Liver (tissue), 9 donors: ENCODE measurements around the gene RFT1. TPM values are rescaled to one million over a fixed set of nuclear protein-coding genes. Genes with fewer than 3 reads are reported as not detected.

Experiments used
- DNase-seq: peaks from one replicate; pipeline ENCODE4 v3.0.0-alpha.2; 2017; ENCODE audit warnings: low spot score
- H3K27ac ChIP-seq, 2 donors: one replicate each; pipeline ENCODE4 v1.7.0; 2013; ENCODE audit warnings: inconsistent platforms in 2 of 2, low read length in 2 of 2, control low read depth in 1 of 2, low read depth in 1 of 2, mild to moderate bottlenecking in 1 of 2
- H3K27me3 ChIP-seq, 4 donors: one replicate each; pipeline versions ENCODE4 v1.6.1 to v1.7.0; 2013; ENCODE audit warnings: low read length in 3 of 4, inconsistent platforms in 1 of 4, mild to moderate bottlenecking in 1 of 4, moderate library complexity in 1 of 4; ENCODE audit not compliant: control insufficient read depth in 4 of 4, insufficient read depth in 4 of 4
- H3K36me3 ChIP-seq, 4 donors: one replicate each; pipeline versions ENCODE4 v1.6.1 to v1.7.0; 2013; ENCODE audit warnings: low read length in 3 of 4, mild to moderate bottlenecking in 3 of 4, low read depth in 1 of 4, moderate library complexity in 1 of 4; ENCODE audit not compliant: control insufficient read depth in 4 of 4, insufficient read depth in 3 of 4
- H3K4me1 ChIP-seq, 4 donors: one replicate each; pipeline versions ENCODE4 v1.6.1 to v1.7.0; 2013; ENCODE audit warnings: low read length in 3 of 4, mild to moderate bottlenecking in 3 of 4, moderate library complexity in 1 of 4; ENCODE audit not compliant: control insufficient read depth in 4 of 4, insufficient read depth in 4 of 4
- H3K4me3 ChIP-seq, 3 donors: one replicate each; pipeline versions ENCODE4 v1.6.1 to v1.7.0; 2013; ENCODE audit warnings: low read length in 3 of 3, control low read depth in 1 of 3, low read depth in 1 of 3, mild to moderate bottlenecking in 1 of 3
- H3K9ac ChIP-seq, 2 donors: one replicate each; pipeline ENCODE4 v1.7.0; 2013; ENCODE audit warnings: low read length in 2 of 2, mild to moderate bottlenecking in 2 of 2, moderate library complexity in 2 of 2, control low read depth in 1 of 2, low read depth in 1 of 2
- H3K9me3 ChIP-seq, 4 donors: one replicate each; pipeline versions ENCODE4 v1.6.1 to v1.7.0; 2013; ENCODE audit warnings: low read length in 3 of 4; ENCODE audit not compliant: control insufficient read depth in 4 of 4
- EGR1 ChIP-seq, 2 donors: IDR thresholded peaks; 2 replicates each; pipeline ENCODE4 v1.6.1; 2016 to 2018; ENCODE audit warnings: antibody characterized with exemption in 2 of 2, low read depth in 2 of 2
- FOXA1 ChIP-seq: IDR thresholded peaks from 2 replicates; pipeline ENCODE4 v1.6.1; 2016; ENCODE audit warnings: antibody characterized with exemption
- FOXA2 ChIP-seq: IDR thresholded peaks from 2 replicates; pipeline ENCODE4 v1.6.1; 2016; ENCODE audit warnings: antibody characterized with exemption
- GABPA ChIP-seq, 2 donors: IDR thresholded peaks in 1 of 2; conservative IDR thresholded peaks in 1 of 2; 2 replicates each; pipeline ENCODE4 v1.6.1; 2016; ENCODE audit warnings: antibody characterized with exemption in 2 of 2, mild to moderate bottlenecking in 1 of 2, moderate library complexity in 1 of 2
- HNF4A ChIP-seq, 2 donors: conservative IDR thresholded peaks; 2 replicates each; pipeline ENCODE4 v1.6.1; 2016; ENCODE audit warnings: antibody characterized with exemption in 2 of 2, mild to moderate bottlenecking in 2 of 2
- HNF4G ChIP-seq: IDR thresholded peaks from 2 replicates; pipeline ENCODE4 v1.6.1; 2016; ENCODE audit warnings: antibody characterized with exemption
- RAD21 ChIP-seq, 2 donors: IDR thresholded peaks; 2 replicates each; pipeline ENCODE4 v1.6.1; 2016; ENCODE audit warnings: antibody characterized with exemption in 2 of 2, mild to moderate bottlenecking in 2 of 2
- RXRA ChIP-seq, 2 donors: IDR thresholded peaks; 2 replicates each; pipeline ENCODE4 v1.6.1; 2017 to 2018; ENCODE audit warnings: antibody characterized with exemption in 2 of 2, mild to moderate bottlenecking in 1 of 2
- SP1 ChIP-seq: IDR thresholded peaks from 2 replicates; pipeline ENCODE4 v1.6.1; 2018; ENCODE audit warnings: antibody characterized with exemption, mild to moderate bottlenecking
- TAF1 ChIP-seq: conservative IDR thresholded peaks from 2 replicates; pipeline ENCODE4 v1.6.1; 2016; ENCODE audit warnings: antibody characterized with exemption, mild to moderate bottlenecking
- WGBS: extraction: QIAGEN DNeasy Blood & Tissue Kit; methylation state at CpG from one replicate; pipeline ENCODE4 v1.1.7; 2013; 5-methylcytosine and 5-hydroxymethylcytosine counted together
- polyA plus RNA-seq, 2 donors: library from polyadenylated mRNA; stranded (reverse) in 1 of 2; unstranded in 1 of 2; fragments of 200-250 nt in 1 of 2; fragments of >200 nt in 1 of 2; fragmentation: Nextera tagmentation in 1 of 2; extraction: Ambion mirVana in 1 of 2; gene quantifications; one replicate each; pipeline versions ENCODE4 v1.2.1 to v1.2.3, GENCODE V29; 2013 to 2015
- total RNA-seq, 2 donors: library from RNA; depleted of rRNA; stranded (reverse); fragments of >200 nt; gene quantifications; one replicate each; pipeline ENCODE4 v1.2.3, GENCODE V29; 2014
- TF ChIP-seq, protein P1 (sequence below): IDR thresholded peaks from 2 replicates; pipeline ENCODE4 v1.6.1; 2016; ENCODE audit warnings: antibody characterized with exemption
- TF ChIP-seq, protein P2 (sequence below): fragments of 150-350 bp; IDR thresholded peaks from 2 replicates; pipeline ENCODE4 v1.5.1; 2017; ENCODE audit warnings: improper control_type of control experiment, low read depth, low read length; ENCODE audit not compliant: missing input control
- TF ChIP-seq, protein P3 (sequence below): IDR thresholded peaks from 2 replicates; pipeline ENCODE4 v1.6.1; 2016; ENCODE audit warnings: antibody characterized with exemption
- TF ChIP-seq, protein P4 (sequence below): IDR thresholded peaks from 2 replicates; pipeline ENCODE4 v1.6.1; 2016; ENCODE audit warnings: antibody characterized with exemption
- donor health status: healthy.
- donor health status: healthy.
- donor health status: healthy.
- donor health status: healthy.
- donor health status: healthy.

RFT1 gene
- total and polyA plus RNA-seq, 4 donors = 8.0 to 12.6 (median 11.8) TPM

DNA sequence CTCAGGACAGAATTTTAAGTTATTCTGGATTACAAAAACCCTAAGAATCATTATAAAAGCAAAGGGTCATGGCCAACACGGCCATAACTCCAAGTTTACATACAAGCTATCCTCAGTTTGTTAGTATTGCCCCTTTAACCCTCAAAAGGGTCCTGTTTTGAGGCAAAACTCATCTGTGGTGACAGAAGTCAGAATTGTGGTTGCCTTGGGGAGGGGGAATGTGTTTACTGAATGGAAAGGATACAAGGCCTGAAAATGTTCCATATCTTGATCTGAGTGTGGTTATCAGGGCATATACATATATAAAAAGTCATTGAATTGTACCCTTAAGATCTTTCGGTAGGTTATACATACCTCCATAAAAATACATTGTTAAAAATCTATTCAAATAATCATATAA, 86.5 kb downstream of the RFT1 start:
- Histone ChIP-seq H3K27ac (no peak overlapping the region), H3K27me3 (no peaks in the 10 kb centered on the region), H3K4me1 (peaks cover 6 to 45% (median 31%) of the 10 kb centered on the region in 4 donors), H3K36me3 (no peaks in the 10 kb centered on the region), H3K4me3 (no peak overlapping the region), H3K9me3 (no peaks in the 10 kb centered on the region), H3K9ac (peak overlapping the region in 1 of 2 donors; percentile 12)
- whole genome bisulfite sequencing = 82% methylated on average over 2 of the region's 2 CpGs
- no peak for DNase-seq
- TF ChIP-seq, protein P1, sequence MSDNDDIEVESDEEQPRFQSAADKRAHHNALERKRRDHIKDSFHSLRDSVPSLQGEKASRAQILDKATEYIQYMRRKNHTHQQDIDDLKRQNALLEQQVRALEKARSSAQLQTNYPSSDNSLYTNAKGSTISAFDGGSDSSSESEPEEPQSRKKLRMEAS = no peak
- TF ChIP-seq SP1 = no peak
- TF ChIP-seq, protein P2, sequence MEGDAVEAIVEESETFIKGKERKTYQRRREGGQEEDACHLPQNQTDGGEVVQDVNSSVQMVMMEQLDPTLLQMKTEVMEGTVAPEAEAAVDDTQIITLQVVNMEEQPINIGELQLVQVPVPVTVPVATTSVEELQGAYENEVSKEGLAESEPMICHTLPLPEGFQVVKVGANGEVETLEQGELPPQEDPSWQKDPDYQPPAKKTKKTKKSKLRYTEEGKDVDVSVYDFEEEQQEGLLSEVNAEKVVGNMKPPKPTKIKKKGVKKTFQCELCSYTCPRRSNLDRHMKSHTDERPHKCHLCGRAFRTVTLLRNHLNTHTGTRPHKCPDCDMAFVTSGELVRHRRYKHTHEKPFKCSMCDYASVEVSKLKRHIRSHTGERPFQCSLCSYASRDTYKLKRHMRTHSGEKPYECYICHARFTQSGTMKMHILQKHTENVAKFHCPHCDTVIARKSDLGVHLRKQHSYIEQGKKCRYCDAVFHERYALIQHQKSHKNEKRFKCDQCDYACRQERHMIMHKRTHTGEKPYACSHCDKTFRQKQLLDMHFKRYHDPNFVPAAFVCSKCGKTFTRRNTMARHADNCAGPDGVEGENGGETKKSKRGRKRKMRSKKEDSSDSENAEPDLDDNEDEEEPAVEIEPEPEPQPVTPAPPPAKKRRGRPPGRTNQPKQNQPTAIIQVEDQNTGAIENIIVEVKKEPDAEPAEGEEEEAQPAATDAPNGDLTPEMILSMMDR = no peak
- no peak for TF ChIP-seq EGR1 (IDR thresholded peaks at IDR 0.05; ENCODE audit: low read depth in 2 of 2)
- no peak for TF ChIP-seq FOXA1
- no peak for TF ChIP-seq TAF1

DNA sequence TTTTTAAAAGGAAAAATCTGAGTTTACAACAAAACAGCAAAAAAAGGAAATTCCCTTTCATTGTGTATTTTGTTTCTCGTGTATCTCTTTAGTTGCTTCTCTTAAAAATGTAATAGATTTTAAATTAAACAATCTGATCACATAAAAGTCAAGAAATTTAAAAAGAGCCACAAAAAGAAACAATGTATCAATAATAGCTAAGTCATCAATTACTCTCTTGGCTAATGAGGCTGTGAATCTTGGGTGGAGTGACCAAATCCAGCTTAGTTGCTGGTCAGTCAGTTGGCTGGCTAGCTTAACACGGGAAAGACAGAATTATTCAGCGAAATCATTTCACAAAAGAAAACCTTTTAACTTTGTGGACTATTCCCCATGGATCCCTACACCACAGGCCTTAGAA, 87.6 kb downstream of the RFT1 start:
- Histone ChIP-seq H3K9me3 (no peaks in the 10 kb centered on the region), H3K4me3 (no peak overlapping the region), H3K27ac (no peak overlapping the region), H3K36me3 (no peaks in the 10 kb centered on the region), H3K4me1 (peaks cover 7 to 48% (median 33%) of the 10 kb centered on the region in 4 donors), H3K9ac (no peak overlapping the region), H3K27me3 (no peaks in the 10 kb centered on the region)
- DNase-seq = no peak
- WGBS = 90% methylated on average over 3 of the region's 3 CpGs
- TF ChIP-seq TAF1 = no peak
- TF ChIP-seq, protein P3, sequence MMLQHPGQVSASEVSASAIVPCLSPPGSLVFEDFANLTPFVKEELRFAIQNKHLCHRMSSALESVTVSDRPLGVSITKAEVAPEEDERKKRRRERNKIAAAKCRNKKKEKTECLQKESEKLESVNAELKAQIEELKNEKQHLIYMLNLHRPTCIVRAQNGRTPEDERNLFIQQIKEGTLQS = no peak
- no peak for TF ChIP-seq HNF4G
- TF ChIP-seq GABPA (IDR thresholded peaks at IDR 0.05 in 1 of 2, conservative IDR thresholded peaks at IDR 0.05 in 1 of 2) = no peak
- TF ChIP-seq HNF4A (conservative IDR thresholded peaks at IDR 0.05) = no peak

DNA sequence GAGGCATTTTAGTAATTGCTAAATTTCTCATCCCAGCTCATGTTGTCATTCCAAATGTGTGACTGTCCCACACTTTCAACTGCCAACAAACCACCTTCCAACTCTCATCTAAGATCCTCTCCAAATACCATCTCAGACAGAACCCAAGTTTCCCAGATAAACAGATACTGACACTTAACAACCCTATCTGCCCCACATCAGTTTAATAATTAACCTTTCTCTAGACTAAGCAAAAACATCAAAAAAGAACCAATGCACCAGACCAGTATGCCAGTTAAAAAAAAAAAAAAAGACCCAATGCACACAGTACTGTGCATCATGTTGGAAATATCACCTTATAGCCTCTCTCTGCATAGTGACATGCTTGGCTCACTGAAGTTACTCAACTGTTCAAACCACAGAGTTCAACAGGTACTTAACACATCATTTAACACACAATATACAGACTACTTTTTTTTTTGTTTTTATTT, 89.8 kb downstream of the RFT1 start:
- H3K4me1 ChIP-seq = peaks cover 5 to 47% (median 35%) of the 10 kb centered on the region in 4 donors

More for the DNA sequence above, 89.8 kb downstream of the RFT1 start:
- no peaks in the 10 kb centered on the region for H3K27me3 ChIP-seq
- no peak overlapping the region for H3K9ac ChIP-seq
- peak overlapping the region in 1 of 2 donors; percentile 20 for H3K27ac ChIP-seq
- no peak overlapping the region for H3K4me3 ChIP-seq
- DNase-seq = no peak
- H3K9me3 ChIP-seq = no peaks in the 10 kb centered on the region
- H3K36me3 ChIP-seq = no peaks in the 10 kb centered on the region
- TF ChIP-seq, protein P1 = no peak
- TF ChIP-seq, protein P4, sequence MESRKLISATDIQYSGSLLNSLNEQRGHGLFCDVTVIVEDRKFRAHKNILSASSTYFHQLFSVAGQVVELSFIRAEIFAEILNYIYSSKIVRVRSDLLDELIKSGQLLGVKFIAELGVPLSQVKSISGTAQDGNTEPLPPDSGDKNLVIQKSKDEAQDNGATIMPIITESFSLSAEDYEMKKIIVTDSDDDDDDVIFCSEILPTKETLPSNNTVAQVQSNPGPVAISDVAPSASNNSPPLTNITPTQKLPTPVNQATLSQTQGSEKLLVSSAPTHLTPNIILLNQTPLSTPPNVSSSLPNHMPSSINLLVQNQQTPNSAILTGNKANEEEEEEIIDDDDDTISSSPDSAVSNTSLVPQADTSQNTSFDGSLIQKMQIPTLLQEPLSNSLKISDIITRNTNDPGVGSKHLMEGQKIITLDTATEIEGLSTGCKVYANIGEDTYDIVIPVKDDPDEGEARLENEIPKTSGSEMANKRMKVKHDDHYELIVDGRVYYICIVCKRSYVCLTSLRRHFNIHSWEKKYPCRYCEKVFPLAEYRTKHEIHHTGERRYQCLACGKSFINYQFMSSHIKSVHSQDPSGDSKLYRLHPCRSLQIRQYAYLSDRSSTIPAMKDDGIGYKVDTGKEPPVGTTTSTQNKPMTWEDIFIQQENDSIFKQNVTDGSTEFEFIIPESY = peak; percentile 20
- TF ChIP-seq RAD21 (IDR thresholded peaks at IDR 0.05) (no peak), RXRA (IDR thresholded peaks at IDR 0.05) (peak in 1 of 2 donors; percentile 30), HNF4A (conservative IDR thresholded peaks at IDR 0.05) (peak in 1 of 2 donors; percentile 15), FOXA2 (no peak), GABPA (IDR thresholded peaks at IDR 0.05 in 1 of 2, conservative IDR thresholded peaks at IDR 0.05 in 1 of 2) (no peak)
- TF ChIP-seq, protein P3 = no peak
